Articular chondrocyte of knee joint (primary cell): ENCODE measurements around the gene TRIM17. TPM values are rescaled to one million over a fixed set of nuclear protein-coding genes. Genes with fewer than 3 reads are reported as not detected.

Source experiments
- small RNA-seq: library from RNA; depleted of rRNA; stranded (forward); fragments of <200 nt; gene quantifications from one replicate; pipeline ENCODE3, GENCODE V24; 2012
- total RNA-seq: library from RNA; depleted of rRNA; stranded (reverse); fragments of >200 nt; gene quantifications from 2 replicates; pipeline ENCODE4 v1.2.3, GENCODE V29; 2012

Gene TRIM17, protein sequence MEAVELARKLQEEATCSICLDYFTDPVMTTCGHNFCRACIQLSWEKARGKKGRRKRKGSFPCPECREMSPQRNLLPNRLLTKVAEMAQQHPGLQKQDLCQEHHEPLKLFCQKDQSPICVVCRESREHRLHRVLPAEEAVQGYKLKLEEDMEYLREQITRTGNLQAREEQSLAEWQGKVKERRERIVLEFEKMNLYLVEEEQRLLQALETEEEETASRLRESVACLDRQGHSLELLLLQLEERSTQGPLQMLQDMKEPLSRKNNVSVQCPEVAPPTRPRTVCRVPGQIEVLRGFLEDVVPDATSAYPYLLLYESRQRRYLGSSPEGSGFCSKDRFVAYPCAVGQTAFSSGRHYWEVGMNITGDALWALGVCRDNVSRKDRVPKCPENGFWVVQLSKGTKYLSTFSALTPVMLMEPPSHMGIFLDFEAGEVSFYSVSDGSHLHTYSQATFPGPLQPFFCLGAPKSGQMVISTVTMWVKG
- total RNA-seq, result 0.13 TPM in 1 of 2 replicates, not detected in the other

DNA sequence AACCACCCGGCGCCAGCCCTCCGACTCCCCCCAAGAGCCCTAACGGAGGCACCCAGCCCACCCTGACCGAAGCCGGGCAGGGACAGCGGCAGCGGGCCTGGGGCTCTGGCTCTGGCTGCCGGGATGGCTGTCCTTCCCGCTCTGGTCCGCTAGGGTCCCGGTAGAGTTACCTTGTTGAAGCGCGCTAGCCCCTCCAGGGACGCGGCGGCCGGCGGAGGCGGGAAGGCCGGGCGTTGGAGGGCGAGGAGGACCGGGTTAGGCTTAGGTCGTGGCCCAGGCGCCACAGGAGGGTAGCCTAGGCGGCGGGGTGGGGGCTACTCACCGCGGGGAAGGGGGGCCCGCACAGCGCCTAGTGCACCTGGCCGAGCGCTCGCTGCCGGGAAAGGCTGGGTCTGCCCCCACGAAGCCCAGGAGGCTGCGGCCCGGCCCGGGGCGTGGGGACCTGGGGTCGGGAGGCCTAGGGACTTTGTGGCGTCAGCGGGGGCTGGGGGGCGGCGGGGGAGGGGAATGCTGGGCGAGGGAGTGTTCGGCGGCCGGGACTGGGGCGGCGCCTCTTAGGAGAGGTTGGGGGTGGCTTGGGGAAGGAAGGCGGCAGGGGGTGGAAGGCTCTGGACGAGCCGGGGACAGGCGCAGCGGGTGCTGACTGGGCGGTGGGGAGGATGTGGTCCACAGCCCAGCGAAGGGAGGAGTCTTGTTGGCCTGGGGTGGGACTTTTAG lies at the start of gene TRIM17:
Gene TRIM17 (minus strand): TSS at position 645 of the 717 bp plus-strand sequence. CDS start 1,789 bp downstream, outside the sequence.

Small RNA genes within 50 kb of the gene (small RNA-seq; reads per million reads assigned to genes)
- gene MIR4666A, result not detected

Other genes with a start within 250 kb of the TRIM17 start
- gene OBSCN, start 208.8 kb downstream of the TRIM17 start, total RNA-seq, result 5.0 and 5.9 TPM in 2 replicates
- gene TRIM11, start 10.0 kb downstream of the TRIM17 start, total RNA-seq, result 12.2 and 13.5 TPM in 2 replicates
- gene RNF187, start 70.5 kb upstream of the TRIM17 start, total RNA-seq, result 36.5 and 39.6 TPM in 2 replicates